Hepatocyte (in vitro differentiated cells): ENCODE measurements around the gene DUOXA1. TPM values are rescaled to one million over a fixed set of nuclear protein-coding genes. Genes with fewer than 3 reads are reported as not detected.

Experiments used
- DNase-seq: peaks from one replicate; pipeline ENCODE4 v3.0.0-alpha.2; 2016; ENCODE audit warnings: low spot score
- H2AFZ ChIP-seq: fragments of 200-600 bp; sonication (generic); 2 replicates; pipeline ENCODE4 v1.6.0; 2016; ENCODE audit warnings: antibody characterized with exemption, mild to moderate bottlenecking
- H3K27ac ChIP-seq: fragments of 200-600 bp; sonication (generic); 2 replicates; pipeline ENCODE4 v1.5.1; 2016; ENCODE audit warnings: mild to moderate bottlenecking
- H3K27me3 ChIP-seq: fragments of 200-600 bp; sonication (generic); 2 replicates; pipeline ENCODE4 v1.6.1; 2016
- H3K36me3 ChIP-seq: fragments of 200-600 bp; sonication (generic); replicated peaks from 2 replicates; pipeline ENCODE4 v1.5.1; 2016; ENCODE audit warnings: low read depth; ENCODE audit not compliant: insufficient read depth
- H3K4me1 ChIP-seq: fragments of 200-600 bp; sonication (generic); 2 replicates; pipeline ENCODE4 v1.5.1; 2016; ENCODE audit warnings: mild to moderate bottlenecking, moderate library complexity; ENCODE audit not compliant: insufficient read depth
- H3K4me2 ChIP-seq: fragments of 200-600 bp; sonication (generic); 2 replicates; pipeline ENCODE4 v1.6.0; 2016
- H3K4me3 ChIP-seq: fragments of 200-600 bp; sonication (generic); 2 replicates; pipeline ENCODE4 v1.5.1; 2016; ENCODE audit warnings: mild to moderate bottlenecking
- H3K79me2 ChIP-seq: fragments of 200-600 bp; sonication (generic); 2 replicates; pipeline ENCODE4 v1.6.0; 2017; ENCODE audit warnings: mild to moderate bottlenecking
- H3K9me2 ChIP-seq: fragments of 200-600 bp; sonication (generic); replicated peaks from 2 replicates; pipeline ENCODE4 v1.6.0; 2017; ENCODE audit warnings: mild to moderate bottlenecking; ENCODE audit not compliant: insufficient read depth
- H3K9me3 ChIP-seq: fragments of 200-600 bp; sonication (generic); 2 replicates; pipeline ENCODE4 v1.5.1; 2016; ENCODE audit warnings: low read depth, mild to moderate bottlenecking
- H4K20me1 ChIP-seq: fragments of 200-600 bp; sonication (generic); 2 replicates; pipeline ENCODE4 v1.6.0; 2016; ENCODE audit warnings: mild to moderate bottlenecking; ENCODE audit not compliant: insufficient read depth, poor library complexity, severe bottlenecking
- CTCF ChIP-seq: fragments of 200-600 bp; sonication (generic); IDR thresholded peaks from 2 replicates; pipeline ENCODE4 v1.5.1; 2016; ENCODE audit warnings: antibody characterized with exemption, mild to moderate bottlenecking; ENCODE audit not compliant: poor library complexity
- EZH2 ChIP-seq: fragments of 200-600 bp; sonication (generic); IDR thresholded peaks from 2 replicates; pipeline ENCODE4 v1.6.1; 2016; ENCODE audit warnings: antibody characterized with exemption, mild to moderate bottlenecking, borderline replicate concordance
- EZH2phosphoT487 ChIP-seq: fragments of 200-600 bp; sonication (generic); IDR thresholded peaks from one replicate; pipeline ENCODE4 v1.6.1; 2018; ENCODE audit warnings: antibody characterized with exemption, mild to moderate bottlenecking, low read depth, moderate library complexity; ENCODE audit not compliant: unreplicated experiment, severe bottlenecking
- WGBS: methylation state at CpG from one replicate; pipeline ENCODE4 v1.1.6; 2016; ENCODE audit warnings: low lambda C conversion rate; ENCODE audit errors: missing lambda C conversion rate; 5-methylcytosine and 5-hydroxymethylcytosine counted together
- polyA plus RNA-seq: library from polyadenylated mRNA; unstranded; fragments of >200 nt; fragmentation: Nextera tagmentation; extraction: Ambion mirVana; gene quantifications from 2 replicates; pipeline ENCODE4 v1.2.1, GENCODE V29; 2016
- total RNA-seq: library from RNA; depleted of rRNA; stranded (reverse); fragments of >200 nt; gene quantifications from 2 replicates; pipeline ENCODE4 v1.2.3, GENCODE V29; 2014

DUOXA1 gene
- total and polyA plus RNA-seq, 2 experiments from 2014 or later, result 10.9 to 15.2 TPM

- Histone ChIP-seq H3K9me2 (no peaks in the 10 kb centered on the region), H3K9me3 (no peaks in the 10 kb centered on the region), H3K4me2 (no peak overlapping the region), H2AFZ (no peak overlapping the region), H3K27me3 (peaks cover 38% of the 10 kb centered on the region), H3K27ac (no peak overlapping the region), H3K36me3 (no peaks in the 10 kb centered on the region), H3K79me2 (no peaks in the 10 kb centered on the region), H3K4me1 (peaks cover 9% of the 10 kb centered on the region), H3K4me3 (no peak overlapping the region), H4K20me1 (no peaks in the 10 kb centered on the region)
- no peak for DNase-seq
- 82% methylated on average over 5 of the region's 5 CpGs for WGBS
- TF ChIP-seq EZH2, result no peak
- no peak for TF ChIP-seq EZH2phosphoT487
- TF ChIP-seq CTCF, result no peak
Observed at GRCh38 chr15:45118996-45119395, 10.7 kb downstream of the DUOXA1 start.

DNA sequence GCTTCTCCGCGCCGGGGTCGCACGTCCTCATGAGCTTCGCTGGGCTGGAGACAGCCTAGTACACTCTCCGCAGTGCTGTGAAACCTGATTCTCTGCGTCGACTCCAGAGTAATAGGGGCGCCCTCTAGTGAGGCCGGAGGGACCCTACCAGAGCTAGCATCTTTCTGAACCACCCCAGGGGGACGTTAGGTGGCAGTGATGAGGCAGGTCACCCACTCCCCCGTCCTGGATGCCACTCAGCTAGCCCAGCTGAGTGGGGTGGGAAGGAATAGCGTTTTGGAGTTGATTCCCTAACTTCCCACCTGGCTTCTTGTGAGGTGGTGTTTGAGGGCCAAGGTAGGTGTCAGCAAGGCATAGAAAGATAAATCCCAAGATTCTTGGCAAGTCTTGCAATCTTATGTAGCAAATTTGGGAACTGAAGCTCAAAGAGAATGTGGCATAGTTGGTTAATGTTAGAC is 11.5 kb downstream of the DUOXA1 start:
- Histone ChIP-seq H4K20me1 (no peaks in the 10 kb centered on the region), H3K27ac (no peak overlapping the region), H3K4me3 (no peak overlapping the region), H3K27me3 (peaks cover 43% of the 10 kb centered on the region), H3K4me1 (peaks cover 14% of the 10 kb centered on the region), H2AFZ (no peak overlapping the region), H3K9me2 (no peaks in the 10 kb centered on the region), H3K79me2 (no peaks in the 10 kb centered on the region), H3K9me3 (no peaks in the 10 kb centered on the region), H3K36me3 (no peaks in the 10 kb centered on the region), H3K4me2 (peak overlapping the region; percentile 68)
- 2% methylated on average over 14 of the region's 14 CpGs for WGBS
- no peak for TF ChIP-seq EZH2phosphoT487
- TF ChIP-seq CTCF, result peak; percentile 100
- peak; percentile 96 for DNase-seq

DNA sequence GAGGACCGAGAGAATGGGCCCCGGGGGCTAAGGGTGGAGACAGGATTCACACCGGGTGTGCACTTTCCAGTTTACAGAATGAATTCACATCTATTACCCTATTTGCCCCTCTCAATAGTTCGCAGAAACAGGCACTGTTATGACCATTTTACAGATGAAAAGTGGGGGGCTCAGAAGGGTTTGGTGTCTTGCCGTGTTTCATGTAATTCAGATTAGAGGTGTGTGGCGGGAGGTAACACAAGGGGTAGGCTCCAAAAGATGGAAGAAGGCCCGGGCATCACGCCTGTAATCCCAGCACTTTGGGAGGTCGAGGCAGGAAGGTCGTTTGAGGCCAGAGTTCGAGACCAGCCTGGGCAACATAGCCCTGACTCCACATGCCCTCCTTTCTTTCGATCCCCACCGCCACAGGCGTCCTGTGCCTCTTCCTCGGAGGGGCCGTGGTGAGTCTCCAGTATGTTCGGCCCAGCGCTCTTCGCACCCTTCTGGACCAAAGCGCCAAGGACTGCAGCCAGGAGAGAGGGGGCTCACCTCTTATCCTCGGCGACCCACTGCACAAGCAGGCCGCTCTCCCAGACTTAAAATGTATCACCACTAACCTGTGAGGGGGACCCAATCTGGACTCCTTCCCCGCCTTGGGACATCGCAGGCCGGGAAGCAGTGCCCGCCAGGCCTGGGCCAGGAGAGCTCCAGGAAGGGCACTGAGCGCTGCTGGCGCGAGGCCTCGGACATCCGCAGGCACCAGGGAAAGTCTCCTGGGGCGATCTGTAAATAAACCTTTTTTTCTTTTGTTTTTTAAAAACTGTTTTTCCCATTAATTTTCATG is 12.2 kb downstream of the DUOXA1 start:
- no peak for TF ChIP-seq EZH2
- no peak for TF ChIP-seq EZH2phosphoT487
- no peak for TF ChIP-seq CTCF
- DNase-seq, result no peak
- no peak overlapping the region for H3K4me3 ChIP-seq
- H3K9me3 ChIP-seq, result no peaks in the 10 kb centered on the region
- WGBS, result 73% methylated on average over 33 of the region's 33 CpGs
- H3K27me3 ChIP-seq, result peaks cover 49% of the 10 kb centered on the region
- no peaks in the 10 kb centered on the region for H3K9me2 ChIP-seq
- no peaks in the 10 kb centered on the region for H3K36me3 ChIP-seq
- H3K4me2 ChIP-seq, result peak overlapping the region; percentile 68
- no peak overlapping the region for H3K27ac ChIP-seq
- no peaks in the 10 kb centered on the region for H4K20me1 ChIP-seq
- no peaks in the 10 kb centered on the region for H3K79me2 ChIP-seq
- no peak overlapping the region for H2AFZ ChIP-seq
- H3K4me1 ChIP-seq, result peaks cover 20% of the 10 kb centered on the region
